Measurements from ENCODE around the gene EI24. TPM values are rescaled to one million over a fixed set of nuclear protein-coding genes. Genes with fewer than 3 reads are reported as not detected.

The EI24 gene
- total RNA-seq, 2 donors from 2014 or later: 63.3 to 75.2 TPM

- ATAC-seq (no peak), DNase-seq (no peak)
- Histone ChIP-seq H3K36me3 (replicated peaks in 1 of 2; ENCODE audit: insufficient read depth in 1 of 2, low read depth in 2 of 2) (peaks cover 15 to 22% of the 10 kb centered on the region in 2 donors), H3K9me3 (no peaks in the 10 kb centered on the region), H3K27me3 (no peaks in the 10 kb centered on the region), H3K4me3 (no peak overlapping the region), H3K27ac (no peak overlapping the region), H3K4me1 (no peaks in the 10 kb centered on the region)
- TF ChIP-seq POLR2A (IDR thresholded peaks at IDR 0.05): no peak
- TF ChIP-seq, protein P1, sequence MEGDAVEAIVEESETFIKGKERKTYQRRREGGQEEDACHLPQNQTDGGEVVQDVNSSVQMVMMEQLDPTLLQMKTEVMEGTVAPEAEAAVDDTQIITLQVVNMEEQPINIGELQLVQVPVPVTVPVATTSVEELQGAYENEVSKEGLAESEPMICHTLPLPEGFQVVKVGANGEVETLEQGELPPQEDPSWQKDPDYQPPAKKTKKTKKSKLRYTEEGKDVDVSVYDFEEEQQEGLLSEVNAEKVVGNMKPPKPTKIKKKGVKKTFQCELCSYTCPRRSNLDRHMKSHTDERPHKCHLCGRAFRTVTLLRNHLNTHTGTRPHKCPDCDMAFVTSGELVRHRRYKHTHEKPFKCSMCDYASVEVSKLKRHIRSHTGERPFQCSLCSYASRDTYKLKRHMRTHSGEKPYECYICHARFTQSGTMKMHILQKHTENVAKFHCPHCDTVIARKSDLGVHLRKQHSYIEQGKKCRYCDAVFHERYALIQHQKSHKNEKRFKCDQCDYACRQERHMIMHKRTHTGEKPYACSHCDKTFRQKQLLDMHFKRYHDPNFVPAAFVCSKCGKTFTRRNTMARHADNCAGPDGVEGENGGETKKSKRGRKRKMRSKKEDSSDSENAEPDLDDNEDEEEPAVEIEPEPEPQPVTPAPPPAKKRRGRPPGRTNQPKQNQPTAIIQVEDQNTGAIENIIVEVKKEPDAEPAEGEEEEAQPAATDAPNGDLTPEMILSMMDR (IDR thresholded peaks at IDR 0.05): no peak
- intact Hi-C loops (cut with DNase I): no loop called here
- 95 to 100% methylated on average over 1 of the region's 1 CpG for WGBS, 2 donors
Observed at GRCh38 chr11:125585487-125585886, 16.2 kb downstream of the EI24 start.

- peaks cover 7% of the 10 kb centered on the region for H3K4me1 ChIP-seq
- H3K36me3 ChIP-seq (replicated peaks in 1 of 2; ENCODE audit: insufficient read depth in 1 of 2, low read depth in 2 of 2): peaks cover 10 to 16% of the 10 kb centered on the region in 2 donors
- TF ChIP-seq POLR2A (IDR thresholded peaks at IDR 0.05): no peak
- TF ChIP-seq, protein P1 (IDR thresholded peaks at IDR 0.05): no peak
- no peaks in the 10 kb centered on the region for H3K9me3 ChIP-seq
- H3K27ac ChIP-seq: no peak overlapping the region
- DNase-seq (no peak), ATAC-seq (no peak)
- intact Hi-C loops (cut with DNase I): no loop called here
- WGBS, 2 donors: 73 to 87% methylated on average over 3 of the region's 3 CpGs
- H3K4me3 ChIP-seq: no peak overlapping the region
- H3K27me3 ChIP-seq: no peaks in the 10 kb centered on the region
Observed at GRCh38 chr11:125586623-125587022, 17.3 kb downstream of the EI24 start.

GRCh38 chr11:125587480-125587879, 18.2 kb downstream of the EI24 start:
- no peak overlapping the region for H3K27ac ChIP-seq
- no peak for TF ChIP-seq POLR2A (IDR thresholded peaks at IDR 0.05)
- TF ChIP-seq, protein P1 (IDR thresholded peaks at IDR 0.05): no peak
- DNase-seq: no peak
- intact Hi-C loops (cut with DNase I): no loop called here
- no peaks in the 10 kb centered on the region for H3K27me3 ChIP-seq
- H3K4me1 ChIP-seq: peaks cover 8% of the 10 kb centered on the region
- 92 to 96% methylated on average over 1 of the region's 1 CpG for WGBS, 2 donors
- H3K9me3 ChIP-seq: no peaks in the 10 kb centered on the region
- no peak for ATAC-seq
- peaks cover 9 to 11% of the 10 kb centered on the region in 2 donors for H3K36me3 ChIP-seq (replicated peaks in 1 of 2; ENCODE audit: insufficient read depth in 1 of 2, low read depth in 2 of 2)
- no peak overlapping the region for H3K4me3 ChIP-seq

GRCh38 chr11:125588505-125588904, 19.2 kb downstream of the EI24 start:
- intact Hi-C loops (cut with DNase I): no loop called here
- Histone ChIP-seq H3K27ac (no peak overlapping the region), H3K36me3 (replicated peaks in 1 of 2; ENCODE audit: insufficient read depth in 1 of 2, low read depth in 2 of 2) (peaks cover 2 to 4% of the 10 kb centered on the region in 2 donors), H3K4me1 (peaks cover 11% of the 10 kb centered on the region), H3K27me3 (no peaks in the 10 kb centered on the region), H3K4me3 (no peak overlapping the region), H3K9me3 (no peaks in the 10 kb centered on the region)
- WGBS, 2 donors: 23 to 31% methylated on average over 3 of the region's 3 CpGs
- no peak for ATAC-seq
- TF ChIP-seq, protein P1 (IDR thresholded peaks at IDR 0.05): no peak
- TF ChIP-seq POLR2A (IDR thresholded peaks at IDR 0.05): no peak
- no peak for DNase-seq

GRCh38 chr11:125591649-125592304, 22.5 kb downstream of the EI24 start:
- Histone ChIP-seq H3K9me3 (no peaks in the 10 kb centered on the region), H3K36me3 (replicated peaks in 1 of 2; ENCODE audit: insufficient read depth in 1 of 2, low read depth in 2 of 2) (no peaks in the 10 kb centered on the region), H3K27me3 (no peaks in the 10 kb centered on the region), H3K4me1 (peaks cover 44% of the 10 kb centered on the region), H3K4me3 (peak overlapping the region; percentile 6 to 12), H3K27ac (peak overlapping the region; percentile 89 to 99 (median 95))
- ATAC-seq: peak; percentile 32
- TF ChIP-seq, protein P1 (IDR thresholded peaks at IDR 0.05): no peak
- TF ChIP-seq POLR2A (IDR thresholded peaks at IDR 0.05): no peak
- intact Hi-C loops (cut with DNase I): no loop called here
- DNase-seq: peak; percentile 24 to 45 (median 32)
- 1% methylated on average over 30 of the region's 30 CpGs for WGBS, 2 donors

All from body of pancreas (tissue), 4 donors.